Stimulated activated CD4-positive, alpha-beta T cell treated with anti-CD3 and anti-CD28 coated beads, Interleukin-15, amount 100 ng/mL, for 48 hours (primary cell): Measurements from ENCODE around the gene NRSN2.

ENCODE experiments used
- DNase-seq, 2 donors: peaks; one replicate each; pipeline ENCODE4 v3.0.0-alpha.2; 2020; ENCODE audit warnings: low read depth in 2 of 2

Gene NRSN2, protein sequence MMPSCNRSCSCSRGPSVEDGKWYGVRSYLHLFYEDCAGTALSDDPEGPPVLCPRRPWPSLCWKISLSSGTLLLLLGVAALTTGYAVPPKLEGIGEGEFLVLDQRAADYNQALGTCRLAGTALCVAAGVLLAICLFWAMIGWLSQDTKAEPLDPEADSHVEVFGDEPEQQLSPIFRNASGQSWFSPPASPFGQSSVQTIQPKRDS

GRCh38 chr20:346640-347316 lies at the start of gene NRSN2:
Gene NRSN2, plus strand, starts transcription at chr20:347111. Its CDS starts 2,533 bp downstream, at chr20:349644.
- no peak for DNase-seq

DNA sequence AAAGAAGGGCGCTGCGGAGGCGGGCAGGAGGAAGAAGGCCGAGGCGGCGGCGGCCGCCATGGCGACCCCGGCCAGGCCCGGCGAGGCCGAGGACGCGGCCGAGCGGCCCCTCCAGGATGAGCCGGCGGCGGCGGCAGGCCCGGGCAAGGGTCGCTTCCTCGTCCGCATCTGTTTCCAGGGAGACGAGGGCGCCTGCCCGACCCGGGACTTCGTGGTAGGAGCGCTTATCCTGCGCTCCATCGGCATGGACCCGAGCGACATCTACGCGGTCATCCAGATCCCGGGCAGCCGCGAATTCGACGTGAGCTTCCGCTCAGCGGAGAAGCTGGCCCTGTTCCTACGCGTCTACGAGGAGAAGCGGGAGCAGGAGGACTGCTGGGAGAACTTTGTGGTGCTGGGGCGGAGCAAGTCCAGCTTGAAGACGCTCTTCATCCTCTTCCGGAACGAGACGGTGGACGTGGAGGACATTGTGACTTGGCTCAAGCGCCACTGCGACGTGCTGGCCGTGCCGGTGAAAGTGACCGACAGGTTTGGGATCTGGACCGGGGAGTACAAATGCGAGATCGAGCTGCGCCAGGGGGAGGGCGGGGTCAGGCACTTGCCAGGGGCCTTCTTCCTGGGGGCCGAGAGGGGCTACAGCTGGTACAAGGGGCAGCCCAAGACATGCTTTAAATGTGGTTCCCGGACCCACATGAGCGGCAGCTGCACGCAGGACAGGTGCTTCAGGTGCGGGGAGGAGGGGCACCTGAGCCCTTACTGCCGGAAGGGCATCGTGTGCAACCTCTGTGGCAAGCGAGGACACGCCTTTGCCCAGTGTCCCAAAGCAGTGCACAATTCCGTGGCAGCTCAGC lies 48.8 kb upstream of the NRSN2 start:
- no peak for DNase-seq

DNA sequence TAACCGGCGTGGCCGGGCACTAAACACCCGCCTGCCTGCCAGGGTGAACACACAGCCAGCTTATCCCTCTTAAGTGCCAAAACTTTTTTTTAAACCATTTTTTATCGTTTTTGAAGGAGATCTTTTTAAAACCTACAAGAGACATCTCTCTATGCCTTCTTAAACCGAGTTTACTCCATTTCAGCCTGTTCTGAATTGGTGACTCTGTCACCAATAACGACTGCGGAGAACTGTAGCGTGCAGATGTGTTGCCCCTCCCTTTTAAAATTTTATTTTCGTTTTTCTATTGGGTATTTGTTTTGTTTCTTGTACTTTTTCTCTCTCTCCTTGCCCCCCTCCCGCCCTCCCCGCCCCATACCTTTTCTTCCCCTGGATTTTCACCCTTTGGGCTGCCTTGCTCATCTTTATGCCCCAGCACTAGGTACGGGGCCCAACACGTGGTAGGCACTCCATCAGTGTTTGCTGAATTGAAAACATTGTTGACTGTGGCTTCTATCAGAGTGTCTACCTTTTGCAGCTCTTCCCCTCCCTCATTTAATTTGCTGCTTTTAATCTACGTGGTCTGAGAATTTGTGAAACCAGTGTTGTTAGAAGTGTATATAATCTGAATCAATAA lies 48.0 kb upstream of the NRSN2 start:
- DNase-seq, result no peak

DNA sequence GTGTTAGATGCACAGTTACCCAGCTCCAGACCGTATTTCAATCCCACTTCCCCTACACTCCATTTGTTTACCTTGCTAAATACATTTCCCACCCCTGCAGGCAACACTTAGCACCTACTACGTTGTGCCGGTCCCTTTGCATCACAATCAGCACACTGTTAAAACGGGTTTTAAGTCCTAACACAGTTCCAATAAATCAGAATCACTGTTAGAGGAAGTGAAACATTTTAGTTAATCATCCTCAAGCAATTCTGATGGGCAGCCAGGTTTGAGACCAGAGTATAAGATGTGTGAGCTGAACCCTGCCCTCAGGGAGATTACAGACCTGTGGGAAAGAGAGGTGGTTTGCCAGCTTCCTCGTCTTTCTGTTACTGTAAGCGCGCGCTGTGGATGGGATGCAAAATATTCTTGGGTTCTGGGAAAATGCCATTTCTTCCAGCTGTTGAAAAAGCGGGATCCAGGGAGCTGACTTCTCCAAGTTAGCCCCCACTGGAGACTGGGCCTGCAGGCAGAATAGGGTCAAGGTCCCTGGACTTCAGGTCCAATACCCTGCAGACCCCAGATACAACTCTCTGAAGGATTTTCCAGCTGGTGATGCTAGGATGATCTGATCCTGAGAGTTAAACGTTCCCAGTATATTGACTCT lies 46.4 kb upstream of the NRSN2 start:
- no peak for DNase-seq

GRCh38 chr20:301886-302848 lies 44.7 kb upstream of the NRSN2 start:
- DNase-seq, result no peak

DNA sequence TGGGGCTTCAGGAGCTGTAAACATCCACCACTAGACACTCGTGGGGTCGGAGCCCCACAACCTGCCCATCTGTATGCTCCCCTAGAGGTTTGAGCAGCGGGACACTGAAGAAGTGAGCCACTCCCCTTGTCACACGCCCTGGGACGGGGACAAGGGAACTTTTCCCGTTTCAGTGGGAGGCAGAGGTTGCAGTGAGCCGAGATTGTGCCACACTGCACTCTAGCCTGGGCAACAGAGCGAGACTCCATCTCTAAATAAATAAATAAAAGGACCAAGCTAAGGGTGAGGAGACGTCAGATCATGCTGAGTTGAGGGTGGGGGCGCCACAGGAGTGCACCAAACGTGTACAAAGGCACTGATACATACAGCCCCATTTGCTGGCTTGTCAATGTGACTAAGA lies 41.2 kb upstream of the NRSN2 start:
- DNase-seq, result no peak

DNA sequence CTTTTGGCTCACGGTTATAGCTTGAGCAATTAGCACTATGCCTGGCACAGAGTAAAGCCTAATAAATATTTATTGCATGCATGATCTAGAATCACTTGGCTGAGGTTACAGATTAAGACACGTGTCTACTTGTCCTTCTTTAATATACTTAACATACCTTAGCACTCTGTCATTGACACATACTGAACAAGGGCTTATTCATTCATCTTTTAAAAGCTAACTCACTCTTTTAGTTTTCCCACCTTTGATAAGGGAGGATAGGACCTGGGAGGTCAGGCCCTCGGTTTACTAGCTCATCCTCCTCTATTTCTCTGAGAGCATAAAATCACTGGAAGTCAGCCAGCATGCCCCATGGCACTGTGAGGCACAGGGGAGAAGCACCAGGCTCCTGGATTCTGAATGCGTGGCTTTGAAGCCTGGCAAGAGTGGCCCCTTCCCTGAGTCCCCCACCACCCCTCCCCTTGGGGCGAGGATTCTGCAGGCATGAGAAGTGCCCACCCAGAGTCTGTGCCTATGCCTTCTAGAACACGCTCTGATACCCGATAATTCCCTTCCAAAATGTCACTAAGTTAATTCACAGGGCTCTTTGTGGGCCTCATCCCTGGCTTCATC lies 38.4 kb upstream of the NRSN2 start:
- no peak for DNase-seq

DNA sequence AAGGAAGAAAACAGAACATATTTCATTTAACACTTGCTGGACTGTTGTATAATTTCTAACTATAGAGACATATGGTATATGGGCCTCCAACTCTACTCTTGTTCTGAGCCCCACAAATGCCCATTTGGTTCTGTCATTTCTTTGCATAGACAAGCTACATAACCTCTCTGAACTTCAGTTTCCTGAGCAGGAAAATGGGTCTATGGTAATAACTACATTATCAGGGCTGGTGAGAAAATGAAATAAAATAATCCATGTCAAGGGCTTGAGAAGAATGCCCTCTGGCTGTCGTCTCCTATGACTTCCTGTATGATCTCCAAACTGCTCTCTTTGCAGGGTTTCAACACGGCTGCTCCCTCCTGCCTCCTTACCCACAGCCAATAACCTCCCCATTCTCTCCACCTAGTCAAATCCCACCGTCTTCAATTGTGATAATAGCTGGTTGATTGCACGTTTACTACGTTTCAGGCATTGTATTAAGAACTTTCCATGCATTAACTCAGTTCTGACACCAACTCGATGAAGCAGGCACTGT lies 37.5 kb upstream of the NRSN2 start:
- DNase-seq, result no peak

DNA sequence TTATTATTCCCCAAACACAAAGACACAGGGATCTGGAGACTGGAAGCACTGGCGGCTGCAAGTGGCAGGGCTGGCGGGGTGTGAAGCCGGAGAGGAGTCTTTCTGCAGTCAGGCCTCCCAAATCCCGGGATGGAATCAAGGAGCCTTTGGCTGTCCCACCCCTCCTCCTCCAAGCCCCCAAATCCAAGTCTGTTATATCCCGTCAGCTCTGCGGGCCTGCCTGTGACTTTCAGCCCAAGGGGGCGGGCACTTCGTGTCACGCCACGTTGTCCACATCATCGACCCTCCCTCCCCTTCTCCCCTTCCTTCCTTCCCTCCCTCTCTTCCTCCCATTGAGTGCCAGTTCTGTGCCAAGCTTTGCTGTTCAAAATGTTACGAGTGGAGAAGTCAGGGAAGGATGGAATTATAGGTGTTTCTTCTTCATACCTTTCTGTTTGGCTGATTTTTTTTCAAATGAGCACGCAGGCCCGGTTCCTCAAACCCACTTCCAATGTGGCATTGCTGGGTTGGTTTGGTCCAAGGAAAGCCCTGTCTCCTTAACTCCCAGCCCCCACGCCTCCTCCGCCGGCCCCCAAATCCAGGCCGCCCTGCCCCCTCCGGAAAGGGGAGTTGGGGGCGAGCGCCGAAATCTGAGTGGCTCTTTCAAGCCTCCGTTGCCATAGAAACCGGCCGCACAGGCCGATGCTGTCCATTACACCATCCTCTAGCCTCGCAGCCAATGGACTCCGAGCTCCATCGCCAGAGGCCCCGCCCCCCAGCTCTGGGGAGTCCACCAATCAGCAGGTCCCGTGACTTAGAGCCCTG lies 36.9 kb upstream of the NRSN2 start:
- DNase-seq, result peak; percentile 86 to 87

DNA sequence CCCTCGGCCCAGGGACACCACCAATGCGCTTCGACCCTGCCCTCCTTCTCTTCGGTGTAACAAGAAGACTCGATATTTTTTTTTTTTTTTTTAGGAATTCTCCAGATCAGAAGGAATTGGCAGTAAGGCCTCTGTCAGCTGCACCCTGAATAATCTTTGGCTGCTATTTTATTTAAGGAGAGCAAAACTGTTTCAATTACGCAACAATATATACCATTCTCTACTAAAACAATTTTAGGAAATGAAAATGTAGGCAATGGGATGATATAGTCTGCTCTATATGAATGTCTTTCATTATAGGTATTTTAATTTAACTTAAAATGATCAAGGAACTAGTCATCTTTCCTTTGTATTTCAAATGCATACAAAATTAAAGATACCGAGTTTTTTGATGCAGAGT lies 36.3 kb upstream of the NRSN2 start:
- DNase-seq, result no peak

DNA sequence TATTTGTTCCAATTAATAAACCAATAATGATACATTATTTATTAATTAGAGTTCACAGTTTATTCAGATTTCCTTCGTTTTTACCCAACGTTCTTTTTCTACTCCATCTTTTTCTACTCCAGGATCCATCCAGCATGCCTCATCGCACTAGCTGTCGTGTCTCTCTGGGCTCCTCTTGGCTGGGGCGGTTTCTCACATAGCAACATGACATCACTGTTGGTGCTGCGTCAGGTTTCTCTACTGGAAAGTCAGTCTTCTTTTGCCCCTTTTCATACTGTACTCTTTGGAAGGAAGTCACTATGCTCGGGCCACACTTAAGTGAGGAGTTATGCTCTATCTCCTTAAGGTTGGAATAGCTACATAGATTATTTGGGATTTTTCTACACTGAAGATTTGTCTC lies 35.3 kb upstream of the NRSN2 start:
- DNase-seq, result no peak

DNA sequence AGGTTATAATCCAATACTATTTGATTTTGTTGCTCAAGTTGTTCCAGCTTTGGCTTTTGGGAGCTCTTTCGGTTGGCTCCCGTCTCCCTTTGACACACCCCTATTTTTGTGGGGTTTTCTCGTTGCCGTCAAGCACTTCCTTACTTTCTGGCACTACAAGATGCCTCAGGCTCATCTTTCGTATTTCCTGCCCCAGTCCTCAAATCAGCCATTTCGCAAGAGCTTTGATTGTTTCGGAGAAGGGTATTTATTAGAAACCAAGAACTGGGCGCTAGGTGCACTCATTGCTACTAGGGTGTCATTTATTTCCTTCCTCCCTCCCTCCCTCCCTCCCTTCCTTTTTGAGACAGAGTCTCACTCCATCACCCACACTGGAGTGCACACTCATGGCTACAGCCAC lies 34.8 kb upstream of the NRSN2 start:
- DNase-seq, result no peak

GRCh38 chr20:312866-313265 lies 34.0 kb upstream of the NRSN2 start:
- no peak for DNase-seq

- DNase-seq, result no peak
Observed at GRCh38 chr20:313402-313801, 33.5 kb upstream of the NRSN2 start.

DNA sequence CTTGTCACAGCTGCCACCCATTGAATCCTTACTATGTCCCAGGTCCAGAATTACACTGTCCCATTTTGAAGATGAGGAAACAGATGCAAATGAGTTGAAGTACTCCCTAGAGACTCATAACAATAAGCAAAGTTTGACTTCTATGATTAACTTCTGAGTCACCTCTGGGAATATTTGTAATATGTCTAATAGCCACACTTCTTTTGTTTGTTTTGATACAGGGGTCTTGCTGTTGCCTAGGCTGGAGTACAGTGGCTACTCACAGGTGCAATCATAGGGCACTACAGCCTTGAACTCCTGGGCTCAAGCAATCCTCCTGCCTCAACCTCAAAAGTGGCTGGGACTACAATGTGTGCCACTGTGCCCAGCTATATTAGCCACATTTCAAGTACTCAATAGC lies 33.0 kb upstream of the NRSN2 start:
- DNase-seq, result no peak

DNA sequence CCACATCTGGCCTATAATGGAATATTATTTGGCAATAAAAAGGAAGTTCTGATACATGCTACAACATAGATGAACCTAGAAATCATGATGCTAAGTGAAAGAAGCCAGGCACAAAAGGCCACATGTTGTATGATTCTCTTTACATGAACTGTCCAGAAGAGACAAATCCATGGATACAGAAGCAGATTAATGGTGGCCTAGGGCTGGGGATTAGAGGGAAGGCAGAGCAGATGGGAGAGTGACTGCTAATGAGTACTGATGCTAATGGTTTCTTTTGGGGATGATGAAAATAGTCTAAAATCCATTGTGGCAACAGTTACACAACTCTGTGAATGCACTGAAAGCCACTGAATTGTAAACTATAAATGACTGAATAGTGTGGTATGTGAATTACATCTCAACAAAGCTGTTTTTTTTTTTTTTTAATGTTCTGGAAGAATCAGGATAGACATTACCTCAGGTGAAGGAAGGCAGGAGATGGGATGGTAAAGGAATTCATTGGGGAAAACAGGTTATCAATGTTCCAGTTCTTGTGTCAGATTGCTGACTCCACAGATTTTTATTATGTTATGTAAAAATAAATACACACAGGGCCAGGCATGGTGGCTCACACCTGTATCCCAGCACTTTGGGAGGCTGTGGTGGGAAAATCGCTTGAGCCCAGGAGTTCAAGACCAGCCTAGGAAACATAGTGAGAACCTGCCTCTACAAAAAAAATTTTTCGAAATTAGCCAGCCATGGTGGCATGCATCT lies 30.4 kb upstream of the NRSN2 start:
- no peak for DNase-seq

DNA sequence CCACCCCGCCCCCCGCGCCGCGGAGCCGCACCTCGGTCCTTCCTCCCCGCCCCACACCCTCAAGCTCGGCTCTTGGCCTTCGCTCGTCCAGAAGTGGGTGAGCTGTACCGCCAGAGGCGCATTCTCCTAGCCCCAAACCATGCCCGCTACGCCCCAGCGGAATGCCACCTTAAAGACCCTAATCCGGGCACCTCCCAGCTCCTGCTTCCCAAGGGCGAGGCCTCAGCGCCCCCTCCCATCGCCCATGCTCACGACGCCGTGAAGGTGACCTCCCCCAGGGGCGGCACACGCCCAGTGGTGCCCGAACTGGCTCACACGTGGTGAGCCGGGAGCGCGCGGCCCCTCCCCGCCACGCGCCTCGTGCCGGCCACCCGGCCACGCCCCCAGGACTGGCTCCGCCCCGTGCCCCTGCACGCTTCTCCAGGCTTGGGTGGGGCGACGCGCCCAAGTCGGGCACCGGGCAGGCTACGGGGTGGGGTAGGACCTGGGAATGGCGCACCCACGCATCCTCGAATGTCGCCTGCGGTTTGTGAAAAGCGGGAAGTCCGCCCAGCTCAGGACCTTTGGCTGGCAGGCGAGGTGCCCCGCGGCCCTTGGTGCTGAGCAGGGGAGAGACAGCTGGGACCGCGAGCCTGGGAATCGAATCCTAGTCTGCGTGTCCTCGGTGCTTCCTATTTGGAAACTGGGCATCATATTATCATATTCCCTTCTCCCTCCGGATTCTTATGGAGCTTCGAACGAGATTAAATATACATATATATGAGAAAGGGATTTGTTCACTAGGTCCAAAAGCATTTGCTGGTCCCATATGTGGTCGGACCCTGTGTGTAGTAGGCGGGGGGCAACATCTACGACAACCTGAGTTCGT lies 22.5 kb upstream of the NRSN2 start:
- peak; percentile 75 to 87 for DNase-seq
